HEK293 (cell line): ENCODE data around the gene CEP295NL.
"Not testable (repeated sequence)": the region's sequence is repeated elsewhere in the genome, so short reads cannot be mapped to it uniquely, and the experiment has no call there.

ENCODE experiments used
- CTCF ChIA-PET: fragments of 350-600 bp; formaldehyde crosslinking; extraction: SDS; loops from one replicate; lab custom pipeline; 2021; ENCODE audit warnings: antibody characterized with exemption; lab: Yijun Ruan, JAX
- POLR2A ChIA-PET: fragments of 300-600 bp; formaldehyde crosslinking; extraction: SDS; loops from one replicate; lab custom pipeline; 2020; ENCODE audit warnings: antibody characterized with exemption, inconsistent platforms; lab: Yijun Ruan, JAX
- H3K27ac ChIP-seq: fragments of 200-500 bp; sonication (Bioruptor generic); 2 replicates; pipeline ENCODE4 v1.5.1; 2014; ENCODE audit warnings: low read depth, low read length, control low read depth, inconsistent platforms; ENCODE audit errors: extremely low read depth
- H3K36me3 ChIP-seq, 2 experiments: fragments of 200-500 bp in 1 of 2; sonication (Bioruptor generic) in 1 of 2; 1 replicate in 1 of 2; 2 replicates in 1 of 2; pipeline ENCODE4 v1.5.1; 2014 to 2017; ENCODE audit warnings: inconsistent platforms in 2 of 2, low read length in 2 of 2; ENCODE audit not compliant: control insufficient read depth in 2 of 2, insufficient read depth in 1 of 2
- H3K4me1 ChIP-seq: fragments of 200-500 bp; sonication (Bioruptor generic); 2 replicates; pipeline ENCODE4 v1.5.1; 2014; ENCODE audit warnings: mild to moderate bottlenecking, low read length, inconsistent platforms; ENCODE audit not compliant: control insufficient read depth, insufficient read depth
- H3K4me3 ChIP-seq: 2 replicates; pipeline ENCODE4 v1.5.1; 2011; ENCODE audit warnings: low read depth, mild to moderate bottlenecking, control low read depth, low read length, moderate library complexity
- H3K9me3 ChIP-seq: fragments of 200-500 bp; sonication (Bioruptor generic); 2 replicates; pipeline ENCODE4 v1.5.1; 2014; ENCODE audit warnings: low read depth, low read length, inconsistent platforms; ENCODE audit not compliant: control insufficient read depth, insufficient read depth
- MEIS1 ChIP-seq: sonication (generic); formaldehyde crosslinking; IDR thresholded peaks from 2 replicates; pipeline ENCODE4 v1.8.1; 2022; ENCODE audit warnings: missing genetic modification reagents, mild to moderate bottlenecking, borderline replicate concordance
- PRDM2 ChIP-seq: fragments of 450-650 bp; formaldehyde crosslinking; IDR thresholded peaks from 2 replicates; pipeline ENCODE4 v1.5.1; 2016; ENCODE audit warnings: missing biosample characterization, missing genetic modification characterization, borderline replicate concordance
- SETDB1 ChIP-seq: IDR thresholded peaks from one replicate; pipeline ENCODE4 v1.6.1; 2017; ENCODE audit warnings: mild to moderate bottlenecking, low read length, moderate library complexity, mixed read lengths; ENCODE audit not compliant: insufficient read length
- SP2 ChIP-seq: fragments of 450-650 bp; formaldehyde crosslinking; IDR thresholded peaks from 2 replicates; pipeline ENCODE4 v1.5.1; 2016; ENCODE audit warnings: missing biosample characterization, missing genetic modification characterization
- SP7 ChIP-seq: fragments of 450-650 bp; formaldehyde crosslinking; IDR thresholded peaks from 2 replicates; pipeline ENCODE4 v1.5.1; 2016; ENCODE audit warnings: missing biosample characterization, missing genetic modification characterization
- ZBTB21 ChIP-seq: fragments of 450-650 bp; formaldehyde crosslinking; IDR thresholded peaks from 2 replicates; pipeline ENCODE4 v1.5.1; 2017; ENCODE audit warnings: missing biosample characterization, missing genetic modification characterization
- ZBTB49 ChIP-seq: fragments of 450-650 bp; formaldehyde crosslinking; IDR thresholded peaks from 2 replicates; pipeline ENCODE4 v1.5.1; 2016; ENCODE audit warnings: missing biosample characterization, missing genetic modification characterization, low read depth
- ZBTB6 ChIP-seq: fragments of 450-650 bp; formaldehyde crosslinking; IDR thresholded peaks from 2 replicates; pipeline ENCODE4 v1.5.1; 2017; ENCODE audit warnings: missing biosample characterization, missing genetic modification characterization
- ZNF114 ChIP-seq: fragments of 450-650 bp; formaldehyde crosslinking; IDR thresholded peaks from 2 replicates; pipeline ENCODE4 v1.5.0; 2017; ENCODE audit warnings: missing biosample characterization, missing genetic modification characterization
- ZNF146 ChIP-seq: fragments of 450-650 bp; formaldehyde crosslinking; IDR thresholded peaks from 2 replicates; pipeline ENCODE4 v1.5.1; 2016; ENCODE audit warnings: missing biosample characterization, missing genetic modification characterization
- ZNF280C ChIP-seq: fragments of 450-650 bp; formaldehyde crosslinking; IDR thresholded peaks from 2 replicates; pipeline ENCODE4 v1.5.1; 2016; ENCODE audit warnings: missing biosample characterization, missing genetic modification characterization
- ZNF292 ChIP-seq: fragments of 450-650 bp; formaldehyde crosslinking; IDR thresholded peaks from 2 replicates; pipeline ENCODE4 v1.5.1; 2016; ENCODE audit warnings: low read depth, missing biosample characterization, missing genetic modification characterization, borderline replicate concordance
- ZNF416 ChIP-seq: fragments of 450-650 bp; formaldehyde crosslinking; IDR thresholded peaks from 2 replicates; pipeline ENCODE4 v1.5.1; 2016; ENCODE audit warnings: missing biosample characterization, missing genetic modification characterization
- ZNF426 ChIP-seq: fragments of 450-650 bp; formaldehyde crosslinking; IDR thresholded peaks from 2 replicates; pipeline ENCODE4 v1.5.1; 2017; ENCODE audit warnings: missing biosample characterization, missing genetic modification characterization, mild to moderate bottlenecking, inconsistent platforms, moderate library complexity
- ZNF548 ChIP-seq: fragments of 450-650 bp; formaldehyde crosslinking; IDR thresholded peaks from 2 replicates; pipeline ENCODE4 v1.5.1; 2016; ENCODE audit warnings: missing biosample characterization, missing genetic modification characterization
- ZNF585B ChIP-seq: fragments of 450-650 bp; formaldehyde crosslinking; IDR thresholded peaks from 2 replicates; pipeline ENCODE4 v1.5.1; 2016; ENCODE audit warnings: missing biosample characterization, missing genetic modification characterization
- ZNF621 ChIP-seq: fragments of 450-650 bp; formaldehyde crosslinking; IDR thresholded peaks from 2 replicates; pipeline ENCODE4 v1.5.1; 2017; ENCODE audit warnings: missing biosample characterization, missing genetic modification characterization

The CEP295NL gene

GRCh38 chr17:78891406-78892061 is 11.5 kb downstream of the CEP295NL start:
- Histone ChIP-seq H3K4me1 (no peaks in the 10 kb centered on the region), H3K9me3 (no peaks in the 10 kb centered on the region), H3K27ac (no peak overlapping the region), H3K36me3 (peaks cover 0 to 7% of the 10 kb centered on the region in 2 experiments; a peak in 2 of 3 replicates), H3K4me3 (no peak overlapping the region)
- POLR2A ChIA-PET = no interaction called here
- TF ChIP-seq SP2 (no peak), ZBTB21 (no peak), SP7 (no peak), MEIS1 (CRISPR knock-in tag) (no peak), ZNF292 (tag by site-specific recombination) (no peak), ZNF146 (tag by site-specific recombination) (no peak), ZNF585B (tag by site-specific recombination) (no peak)
- CTCF ChIA-PET = interaction anchor here (0.6 to 2.0 kb wide), 2 partner anchors 26 to 43 kb away, joined by 3 to 7 read pairs; no protein-coding TSS in a partner anchor

GRCh38 chr17:78890498-78890897 is 12.5 kb downstream of the CEP295NL start:
- TF ChIP-seq ZNF292 (tag by site-specific recombination) (no peak), PRDM2 (tag by site-specific recombination) (no peak), ZBTB6 (tag by site-specific recombination) (no peak), ZBTB49 (tag by site-specific recombination) (no peak), ZNF621 (tag by site-specific recombination) (no peak), ZNF280C (tag by site-specific recombination) (no peak), ZNF114 (no peak), MEIS1 (CRISPR knock-in tag) (no peak), ZNF548 (tag by site-specific recombination) (no peak), ZNF416 (tag by site-specific recombination) (no peak), SETDB1 (no peak), ZNF426 (tag by site-specific recombination) (no peak)
- TF ChIP-seq, all 188 proteins: peak for 0
- CTCF ChIA-PET = interaction anchor here (0.6 to 2.0 kb wide), 3 partner anchors 25 to 722 kb away, joined by 3 to 7 read pairs (median 4); no protein-coding TSS in a partner anchor

GRCh38 chr17:78890096-78890495 is 12.9 kb downstream of the CEP295NL start:
- POLR2A ChIA-PET, H3K36me3 ChIP-seq, H3K9me3 ChIP-seq, H3K27ac ChIP-seq, H3K4me1 ChIP-seq, H3K4me3 ChIP-seq: not testable (repeated sequence)
- CTCF ChIA-PET = interaction anchor here (0.6 to 2.0 kb wide), 3 partner anchors 24 to 723 kb away, joined by 3 to 7 read pairs (median 4); no protein-coding TSS in a partner anchor

More at GRCh38 chr17:78890498-78890897, 12.5 kb downstream of the CEP295NL start:
- Histone ChIP-seq H3K4me3 (no peak overlapping the region), H3K4me1 (no peaks in the 10 kb centered on the region), H3K36me3 (peaks cover 0 to 7% of the 10 kb centered on the region in 2 experiments; a peak in 2 of 3 replicates), H3K27ac (no peak overlapping the region), H3K9me3 (no peaks in the 10 kb centered on the region)
- POLR2A ChIA-PET = interaction anchor here (0.6 kb wide), 1 partner anchor 159 kb away, joined by 3 read pairs; no protein-coding TSS in a partner anchor
